ENCODE results near the gene HOXA4. TPM values are rescaled to one million over a fixed set of nuclear protein-coding genes. Genes with fewer than 3 reads are reported as not detected.
A peak's percentile ranks its signal among the peaks of the same experiment; 100 is the strongest.

The HOXA4 gene
- total RNA-seq, 1 donor from 2014 or later: 10.0 TPM

DNA sequence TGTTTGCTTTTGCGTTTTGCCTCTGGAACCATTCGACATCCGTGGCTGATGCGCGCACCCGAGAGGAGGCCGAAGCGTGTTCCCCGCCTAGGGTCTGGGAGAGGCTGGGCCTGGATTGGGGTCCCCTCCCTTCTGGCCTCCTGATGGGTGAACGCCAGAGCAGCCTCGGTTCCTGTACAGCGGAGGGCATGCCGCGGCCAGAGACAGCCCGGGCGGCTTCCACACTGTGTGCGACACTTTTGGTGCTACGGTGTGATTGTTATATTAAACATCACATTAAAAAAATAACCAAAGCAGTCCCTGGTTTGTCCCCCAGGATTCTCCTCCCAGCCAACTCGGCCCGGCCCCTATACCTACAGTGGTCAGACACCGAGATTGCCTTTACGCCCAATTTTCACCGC, 29.6 kb upstream of the HOXA4 start:
- ATAC-seq (no peak), DNase-seq (ENCODE audit: low spot score) (peak; percentile 61)
- intact Hi-C loops (cut with DNase I): no loop called here

- DNase-seq (ENCODE audit: low spot score) (no peak), ATAC-seq (no peak)
- intact Hi-C loops (cut with DNase I): loop anchor here (10.0 kb wide), 1 partner anchor 785 kb away; no protein-coding TSS in a partner anchor
These were observed 28.9 kb upstream of the HOXA4 start for GRCh38 chr7:27159266-27160144.

GRCh38 chr7:27158436-27159265, 28.1 kb upstream of the HOXA4 start:
- DNase-seq (ENCODE audit: low spot score): peak; percentile 55
- ATAC-seq: no peak
- intact Hi-C loops (cut with DNase I): loop anchor here (10.0 kb wide), 1 partner anchor 784 kb away; no protein-coding TSS in a partner anchor

- intact Hi-C loops (cut with DNase I): loop anchor here (10.0 kb wide), 1 partner anchor 783 kb away; no protein-coding TSS in a partner anchor
- DNase-seq (ENCODE audit: low spot score) (peak; percentile 55), ATAC-seq (no peak)
These were observed 27.3 kb upstream of the HOXA4 start for GRCh38 chr7:27157702-27158431.

DNA sequence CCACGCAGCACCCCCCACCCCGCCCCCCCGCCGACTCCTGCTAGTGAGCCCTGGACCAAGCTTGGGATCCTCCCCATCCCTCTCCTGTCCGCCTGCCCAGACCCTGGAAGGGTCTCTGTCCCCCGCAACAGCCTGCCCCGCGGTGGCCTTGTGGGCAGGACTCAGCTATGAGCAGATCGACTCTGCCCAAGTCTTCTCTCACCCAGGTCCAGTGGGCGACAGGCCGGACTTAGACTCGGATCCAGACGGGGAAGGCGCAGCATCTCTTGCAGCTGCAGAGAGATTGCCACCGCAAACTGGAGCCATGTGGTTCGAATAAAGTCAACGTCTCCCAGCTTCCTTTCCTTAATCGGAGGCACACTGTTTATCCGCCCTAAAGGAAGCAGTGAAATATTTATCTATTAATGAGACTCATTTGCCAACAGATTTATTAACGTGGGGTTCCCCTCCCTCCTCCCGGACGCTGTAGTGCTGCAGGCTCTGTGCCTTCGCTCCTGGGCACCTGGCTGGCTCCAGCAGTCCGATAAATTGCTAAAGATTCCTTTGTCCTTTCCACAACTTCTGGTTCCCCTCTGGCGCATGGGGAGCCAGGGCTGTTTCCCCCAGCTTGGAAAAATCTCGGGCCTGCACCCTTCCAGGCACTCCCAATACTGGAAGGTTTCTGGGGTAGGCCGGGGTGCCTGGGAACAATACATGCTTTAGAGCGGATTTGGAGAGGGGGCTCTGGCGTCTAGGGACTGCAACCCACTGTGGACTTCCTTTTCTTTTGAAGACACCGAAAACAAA, 26.6 kb upstream of the HOXA4 start:
- DNase-seq (ENCODE audit: low spot score): peak; percentile 70
- intact Hi-C loops (cut with DNase I): loop anchor here (10.0 kb wide), 1 partner anchor 782 kb away; no protein-coding TSS in a partner anchor
- no peak for ATAC-seq

GRCh38 chr7:27156508-27156898, 25.9 kb upstream of the HOXA4 start, which contains the start of gene HOXA7:
TSS of gene HOXA7 (minus strand) at chr7:27156675. CDS start at chr7:27156545, 130 bp downstream.
- ATAC-seq: peak; percentile 73
- intact Hi-C loops (cut with DNase I): loop anchor here (10.0 kb wide), 1 partner anchor 782 kb away; no protein-coding TSS in a partner anchor
- DNase-seq (ENCODE audit: low spot score): peak; percentile 91

GRCh38 chr7:27155816-27156507, 25.4 kb upstream of the HOXA4 start:
- DNase-seq (ENCODE audit: low spot score) (peak; percentile 66), ATAC-seq (peak; percentile 8)
- intact Hi-C loops (cut with DNase I): loop anchor here (10.0 kb wide), 1 partner anchor 781 kb away; no protein-coding TSS in a partner anchor

- intact Hi-C loops (cut with DNase I): loop anchor here (10.0 kb wide), 1 partner anchor 780 kb away; no protein-coding TSS in a partner anchor
- DNase-seq (ENCODE audit: low spot score) (peak; percentile 67), ATAC-seq (no peak)
These were observed 24.6 kb upstream of the HOXA4 start for GRCh38 chr7:27154901-27155815.

GRCh38 chr7:27154369-27154768, 23.8 kb upstream of the HOXA4 start:
- no peak for ATAC-seq
- intact Hi-C loops (cut with DNase I): loop anchor here (10.0 kb wide), 1 partner anchor 780 kb away; no protein-coding TSS in a partner anchor
- peak; percentile 56 for DNase-seq (ENCODE audit: low spot score)

GRCh38 chr7:27153526-27153925, 23.0 kb upstream of the HOXA4 start:
- intact Hi-C loops (cut with DNase I): loop anchor here (10.0 kb wide), 1 partner anchor 779 kb away; no protein-coding TSS in a partner anchor
- ATAC-seq (no peak), DNase-seq (ENCODE audit: low spot score) (no peak)

DNA sequence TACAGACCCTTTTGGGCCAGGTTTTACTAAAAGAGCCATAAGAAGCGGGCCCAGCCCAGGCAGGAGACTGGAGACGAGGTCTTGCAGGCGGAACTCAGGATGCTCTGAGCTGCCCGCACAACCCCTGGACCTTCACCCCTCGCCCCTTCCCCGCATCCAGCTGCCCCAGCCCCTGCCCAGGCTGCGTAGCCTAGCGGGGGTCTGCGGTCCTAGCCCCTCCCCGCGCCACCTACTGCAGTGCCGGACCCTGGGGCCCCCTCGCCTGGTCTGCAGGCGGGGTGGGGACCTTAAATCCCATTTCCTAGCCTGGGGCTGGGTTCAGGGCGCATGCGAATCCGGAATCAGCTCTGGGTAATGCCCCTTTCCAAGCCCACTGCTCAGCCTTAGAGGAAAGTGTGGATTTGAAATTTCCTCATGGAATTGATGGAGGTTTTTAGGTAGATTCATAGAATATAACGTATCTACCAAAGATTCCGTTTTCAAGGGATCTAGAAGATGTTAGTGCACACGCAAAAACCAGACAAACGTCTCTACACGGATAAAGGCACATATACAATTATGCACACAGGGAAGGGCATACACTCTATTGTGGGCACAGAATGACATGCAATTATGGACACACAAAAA, 22.4 kb upstream of the HOXA4 start:
- no peak for ATAC-seq
- intact Hi-C loops (cut with DNase I): loop anchor here (10.0 kb wide), 1 partner anchor 778 kb away; no protein-coding TSS in a partner anchor
- peak; percentile 61 for DNase-seq (ENCODE audit: low spot score)

DNA sequence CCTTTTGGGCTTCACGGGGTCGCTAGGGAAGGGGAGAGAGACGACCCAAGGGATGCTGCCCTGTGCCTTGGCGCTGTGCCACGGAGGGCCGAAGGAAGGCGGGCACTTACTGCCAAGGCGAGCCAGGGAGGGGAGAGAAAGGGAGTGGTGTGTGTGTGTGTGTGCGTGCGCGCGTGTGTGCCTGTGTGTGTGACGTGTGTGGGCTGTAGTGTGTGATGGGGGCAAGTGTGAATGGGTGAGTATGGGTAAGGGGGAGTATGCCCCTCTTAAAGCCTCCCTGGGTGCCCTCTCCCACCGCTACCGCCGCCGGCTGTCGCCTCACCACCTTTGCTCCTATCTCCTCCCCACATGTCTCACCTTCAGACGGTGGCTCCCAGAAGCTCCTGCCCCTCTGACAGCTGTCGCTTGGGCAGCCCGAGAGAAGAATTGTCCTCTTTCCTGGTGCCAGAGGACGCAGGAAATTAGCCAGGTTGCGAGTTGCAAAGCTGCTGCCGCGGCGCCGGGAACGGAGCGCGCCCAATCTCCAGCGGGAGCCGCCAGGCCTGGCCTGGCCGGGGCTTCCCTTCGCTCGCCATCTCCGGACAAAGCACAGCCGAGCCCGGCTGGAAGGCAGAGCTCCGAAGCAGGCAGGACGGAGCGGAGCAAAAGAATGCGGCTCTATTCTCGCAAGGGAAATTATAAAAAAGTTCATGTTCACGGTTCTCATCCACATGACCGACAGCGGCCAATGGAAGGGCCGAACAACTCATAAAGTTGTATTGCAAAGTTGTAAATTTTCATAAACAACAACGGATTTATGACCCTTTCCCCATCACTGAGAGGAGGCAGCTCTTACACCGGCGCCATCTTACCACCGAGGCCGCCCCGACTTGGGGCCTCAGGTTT, 21.6 kb upstream of the HOXA4 start, which contains the start of gene HOXA3:
Gene HOXA3, minus strand, starts transcription at position 653 of the 885 bp plus-strand sequence. CDS start 41,943 bp downstream, outside the sequence.
- intact Hi-C loops (cut with DNase I): loop anchor here (10.0 kb wide), 1 partner anchor 777 kb away; no protein-coding TSS in a partner anchor
- ATAC-seq (peak; percentile 61), DNase-seq (ENCODE audit: low spot score) (peak; percentile 82)

GRCh38 chr7:27151341-27151930, 20.9 kb upstream of the HOXA4 start:
- intact Hi-C loops (cut with DNase I): loop anchor here (10.0 kb wide), 1 partner anchor 777 kb away; no protein-coding TSS in a partner anchor
- DNase-seq (ENCODE audit: low spot score) (peak; percentile 64), ATAC-seq (no peak)
